HAP-1 (cell line): ENCODE data around the gene TMEM131.

Experiments used
- DNase-seq, 2 experiments: peaks; one replicate each; pipeline ENCODE4 v3.0.0-alpha.2; 2016 to 2020; ENCODE audit warnings: low spot score in 2 of 2
- H3K27me3 ChIP-seq: fragments of 250-450 bp; sonication (Bioruptor Pico); 2 replicates; pipeline ENCODE4 v1.5.1; 2020; ENCODE audit warnings: low read depth, mild to moderate bottlenecking, moderate library complexity
- H3K36me3 ChIP-seq: fragments of 250-450 bp; sonication (Bioruptor Pico); replicated peaks from 2 replicates; pipeline ENCODE4 v1.5.1; 2020; ENCODE audit warnings: mild to moderate bottlenecking
- H3K4me1 ChIP-seq: fragments of 250-450 bp; sonication (Bioruptor Pico); 2 replicates; pipeline ENCODE4 v1.5.1; 2020; ENCODE audit warnings: mild to moderate bottlenecking
- H3K4me3 ChIP-seq: fragments of 250-450 bp; sonication (Bioruptor Pico); 2 replicates; pipeline ENCODE4 v1.5.1; 2020; ENCODE audit warnings: mild to moderate bottlenecking, moderate library complexity
- H3K9me3 ChIP-seq: fragments of 250-450 bp; sonication (Bioruptor Pico); 2 replicates; pipeline ENCODE4 v1.5.1; 2020; ENCODE audit warnings: mild to moderate bottlenecking, moderate library complexity
- in situ Hi-C: fragments of 300-500 bp; cut with MboI; formaldehyde crosslinking; loops from 3 replicates; pipeline ENCODE4 v1.14.3; 2020; ENCODE audit warnings: low sequenced_read_pairs, inconsistent platforms, mixed read lengths

TMEM131 gene

DNA sequence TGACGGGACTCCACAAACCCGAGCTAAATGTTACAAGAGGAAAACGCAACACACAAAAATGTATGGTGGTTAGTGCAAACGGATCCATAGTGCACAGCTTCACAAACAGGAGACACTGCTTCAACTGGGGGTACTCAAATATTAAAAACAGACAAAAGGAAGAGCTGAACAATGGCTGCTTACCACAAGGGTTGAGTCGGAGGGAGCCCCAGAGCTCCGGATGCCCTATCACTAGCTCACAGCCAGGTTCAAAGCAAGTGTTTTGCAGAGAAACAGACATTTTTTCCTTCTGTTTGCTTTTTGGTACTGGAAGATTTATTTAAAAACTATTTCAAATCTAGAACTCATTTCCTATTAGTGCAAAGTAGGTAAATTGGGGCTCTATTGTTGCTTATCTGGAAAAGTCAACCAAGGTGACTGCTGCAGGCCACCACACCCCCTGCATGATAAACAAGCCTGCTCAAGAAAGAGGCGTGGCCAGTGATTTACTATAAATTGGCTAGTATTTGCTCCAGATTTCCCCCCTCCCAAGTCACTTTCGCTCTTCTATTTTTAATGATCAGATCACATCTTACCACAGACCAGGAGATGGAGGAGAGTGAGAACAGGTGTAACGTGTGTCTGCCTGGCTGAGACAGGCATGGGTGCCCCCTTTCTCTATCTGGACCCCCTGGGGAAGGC lies 235.9 kb downstream of the TMEM131 start:
- peaks cover 43% of the 10 kb centered on the region for H3K36me3 ChIP-seq
- no peak for DNase-seq

DNA sequence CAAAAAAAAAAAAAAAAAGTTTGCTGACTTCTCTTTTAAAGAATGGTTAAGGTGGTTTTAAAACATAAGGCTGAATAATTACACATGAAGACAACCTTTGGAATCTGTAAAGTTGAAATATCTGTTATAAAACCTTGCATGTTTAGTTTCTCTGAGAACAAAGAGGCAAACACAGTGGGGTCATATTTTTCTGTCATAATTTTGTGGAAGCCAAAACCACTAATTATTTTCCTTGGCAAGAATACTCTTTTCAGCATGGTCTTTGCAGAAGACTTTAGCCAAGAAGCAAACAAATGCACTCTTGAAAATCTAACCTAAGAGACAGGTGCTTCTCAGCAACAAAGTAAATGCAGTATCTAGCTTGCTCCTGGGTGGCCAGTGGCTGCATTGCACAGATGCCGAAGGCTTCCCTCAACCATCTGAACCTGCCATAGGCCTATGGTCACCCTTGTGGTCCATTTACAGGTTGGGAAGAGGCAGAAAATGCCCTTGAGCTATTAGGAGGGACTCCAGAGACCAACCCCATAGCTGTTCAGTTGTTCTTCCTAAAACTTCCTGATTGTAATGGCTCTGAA lies 237.5 kb downstream of the TMEM131 start:
- H3K36me3 ChIP-seq: peaks cover 39% of the 10 kb centered on the region

More for the DNA sequence above, 235.9 kb downstream of the TMEM131 start:
- in situ Hi-C loops: no loop called here
- H3K9me3 ChIP-seq: no peaks in the 10 kb centered on the region
- H3K27me3 ChIP-seq: no peaks in the 10 kb centered on the region
- H3K4me3 ChIP-seq: no peak overlapping the region
- H3K4me1 ChIP-seq: no peaks in the 10 kb centered on the region

DNA sequence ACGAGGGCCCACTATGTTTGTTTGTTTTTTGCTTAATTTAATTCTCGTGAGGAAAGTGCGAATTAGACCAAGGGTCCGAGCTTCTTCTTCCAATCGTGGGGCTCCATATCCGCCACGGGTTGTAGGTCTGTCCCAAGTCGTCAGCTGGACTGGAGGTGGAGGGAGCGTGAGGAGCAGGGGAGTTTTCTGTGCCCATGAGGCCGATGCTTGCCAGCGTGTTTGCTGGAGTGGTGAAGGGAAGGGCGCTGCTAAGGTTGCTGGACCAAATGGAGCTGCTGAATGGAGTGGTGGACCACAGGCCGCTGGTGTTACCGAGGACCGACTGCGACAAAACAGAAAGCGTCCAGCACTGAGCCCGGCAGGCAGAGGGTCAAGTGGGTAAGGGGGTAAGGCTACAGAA lies 238.7 kb downstream of the TMEM131 start:
- DNase-seq: no peak
- in situ Hi-C loops: no loop called here
- no peaks in the 10 kb centered on the region for H3K9me3 ChIP-seq
- no peaks in the 10 kb centered on the region for H3K27me3 ChIP-seq
- no peaks in the 10 kb centered on the region for H3K4me1 ChIP-seq
- no peak overlapping the region for H3K4me3 ChIP-seq
- peaks cover 37% of the 10 kb centered on the region for H3K36me3 ChIP-seq

More for the DNA sequence above, 237.5 kb downstream of the TMEM131 start:
- DNase-seq: no peak
- in situ Hi-C loops: no loop called here
- H3K4me3 ChIP-seq: no peak overlapping the region
- no peaks in the 10 kb centered on the region for H3K9me3 ChIP-seq
- no peaks in the 10 kb centered on the region for H3K27me3 ChIP-seq
- H3K4me1 ChIP-seq: no peaks in the 10 kb centered on the region

DNA sequence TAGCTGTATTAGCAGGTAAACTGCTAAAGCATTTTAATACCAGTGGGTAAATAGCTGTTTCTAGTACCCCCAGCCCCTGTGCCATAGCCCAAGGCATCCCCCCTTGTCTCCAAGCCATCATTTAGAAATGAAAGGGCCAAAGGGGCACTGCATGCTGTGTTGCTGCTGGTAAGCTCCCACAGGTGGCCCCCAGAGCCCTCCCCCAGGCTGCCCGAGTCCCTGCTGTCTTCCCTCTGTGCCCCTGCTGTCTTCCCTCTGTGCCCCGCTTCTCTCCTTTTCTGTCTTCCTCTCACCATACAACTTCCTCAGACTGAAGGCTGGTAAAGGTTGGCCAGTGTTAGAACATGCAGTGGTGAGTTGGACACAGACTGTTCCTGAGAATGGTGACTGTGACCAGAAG lies 240.3 kb downstream of the TMEM131 start:
- Histone ChIP-seq H3K36me3 (peaks cover 29% of the 10 kb centered on the region), H3K4me1 (no peaks in the 10 kb centered on the region), H3K9me3 (no peaks in the 10 kb centered on the region), H3K27me3 (no peaks in the 10 kb centered on the region), H3K4me3 (no peak overlapping the region)
- DNase-seq: no peak
- in situ Hi-C loops: no loop called here

DNA sequence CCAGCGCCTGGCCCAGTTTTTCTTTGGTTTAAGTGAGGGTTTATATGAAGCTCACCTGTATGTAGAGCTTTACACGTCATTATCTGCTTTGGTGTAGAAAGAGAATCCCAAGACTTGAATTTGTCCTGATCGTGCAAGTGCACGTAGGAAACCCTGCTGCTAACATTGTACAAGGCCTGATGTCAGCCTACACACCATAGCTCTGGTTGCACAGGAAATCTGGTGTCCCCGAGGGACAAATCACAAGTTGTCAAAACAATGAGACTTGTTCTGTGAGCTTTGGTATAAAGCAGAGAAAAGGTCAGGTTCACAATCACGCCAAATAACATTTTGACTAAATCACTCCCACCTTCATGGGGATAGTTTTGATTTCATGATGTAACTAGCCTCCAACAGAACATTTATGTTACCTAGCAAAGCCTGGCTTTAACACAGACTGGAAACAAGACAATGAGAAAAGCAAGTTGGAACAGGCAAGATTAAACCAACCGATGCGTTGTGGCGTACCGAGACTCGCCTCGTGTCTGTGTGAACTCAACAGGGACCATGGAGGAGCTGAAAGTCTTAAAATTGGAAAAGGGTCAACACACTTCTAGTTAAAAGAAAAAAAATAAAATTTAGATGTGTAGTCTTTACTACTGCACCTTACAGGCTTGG lies 240.9 kb downstream of the TMEM131 start:
- Histone ChIP-seq H3K4me3 (no peak overlapping the region), H3K9me3 (no peaks in the 10 kb centered on the region), H3K4me1 (no peaks in the 10 kb centered on the region), H3K36me3 (peaks cover 24% of the 10 kb centered on the region), H3K27me3 (no peaks in the 10 kb centered on the region)
- no peak for DNase-seq
- in situ Hi-C loops: no loop called here

DNA sequence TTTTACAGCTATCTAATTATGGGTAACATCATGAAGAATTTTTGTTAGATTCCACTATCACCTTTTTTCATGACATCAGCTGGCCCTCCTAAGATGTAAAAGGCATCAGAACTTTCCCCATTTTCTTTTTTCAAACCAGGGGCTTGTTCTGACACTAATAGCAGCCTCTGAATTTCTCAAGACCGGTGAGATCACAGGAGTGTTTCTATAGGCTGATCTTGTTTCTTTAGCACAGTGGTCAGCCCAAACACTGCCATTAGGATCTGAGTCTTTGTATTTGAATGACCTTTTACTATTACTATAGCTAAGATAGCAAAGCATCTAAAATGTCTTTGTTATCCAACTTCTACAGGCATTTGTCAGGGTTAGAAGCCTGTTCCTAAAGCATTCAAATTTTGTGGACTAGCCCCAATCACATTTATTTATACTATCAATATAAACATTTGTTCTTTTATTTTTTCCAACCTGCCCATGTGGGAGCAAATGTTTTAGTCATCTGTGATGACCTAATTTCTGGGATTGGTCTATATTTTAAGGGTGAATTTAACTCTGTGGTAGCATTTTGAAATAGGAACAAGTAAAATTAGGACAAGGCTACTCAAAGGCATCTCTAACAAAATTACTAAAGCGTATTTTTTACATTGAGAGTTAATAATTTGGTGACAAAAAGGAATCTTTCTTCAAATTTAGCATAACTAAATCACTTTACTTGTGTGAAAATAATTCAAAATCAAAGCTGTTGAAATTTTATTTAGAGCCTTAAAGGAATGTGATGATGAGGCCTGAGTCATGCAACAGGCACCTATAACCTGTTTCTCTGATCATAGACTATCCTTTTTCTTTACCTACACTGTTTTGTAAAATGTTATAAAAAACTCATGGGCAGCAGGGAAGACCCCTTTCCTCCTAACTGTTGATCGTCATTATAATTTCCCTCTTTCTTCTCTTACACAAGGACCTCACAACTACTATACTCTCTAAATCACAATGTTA lies 243.1 kb downstream of the TMEM131 start:
- Histone ChIP-seq H3K4me1 (no peaks in the 10 kb centered on the region), H3K9me3 (no peaks in the 10 kb centered on the region), H3K4me3 (no peak overlapping the region), H3K27me3 (no peaks in the 10 kb centered on the region), H3K36me3 (peaks cover 12% of the 10 kb centered on the region)
- DNase-seq: no peak
- in situ Hi-C loops: no loop called here

DNA sequence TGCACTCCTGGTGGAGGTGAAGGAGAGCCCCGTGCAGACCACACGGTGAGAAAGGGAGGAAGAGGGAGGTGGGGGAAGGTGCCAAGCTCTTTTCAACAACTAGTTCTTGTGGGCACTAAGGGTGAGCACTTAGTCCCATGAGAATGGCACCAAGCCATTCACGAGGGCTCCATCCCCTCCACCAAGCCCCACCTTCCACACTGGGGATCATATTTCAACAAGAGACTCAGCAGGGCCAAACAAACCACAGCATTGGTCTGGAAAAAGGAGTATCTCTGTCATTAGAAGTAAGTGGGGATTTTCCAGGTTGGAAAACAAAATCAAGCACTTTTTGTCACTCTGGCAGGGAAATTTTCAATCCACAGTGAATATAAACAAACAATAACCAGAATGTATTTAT lies 244.0 kb downstream of the TMEM131 start:
- peaks cover 11% of the 10 kb centered on the region for H3K36me3 ChIP-seq
- DNase-seq: no peak
- no peak overlapping the region for H3K4me3 ChIP-seq
- no peaks in the 10 kb centered on the region for H3K27me3 ChIP-seq
- H3K4me1 ChIP-seq: no peaks in the 10 kb centered on the region
- no peaks in the 10 kb centered on the region for H3K9me3 ChIP-seq
- in situ Hi-C loops: no loop called here

DNA sequence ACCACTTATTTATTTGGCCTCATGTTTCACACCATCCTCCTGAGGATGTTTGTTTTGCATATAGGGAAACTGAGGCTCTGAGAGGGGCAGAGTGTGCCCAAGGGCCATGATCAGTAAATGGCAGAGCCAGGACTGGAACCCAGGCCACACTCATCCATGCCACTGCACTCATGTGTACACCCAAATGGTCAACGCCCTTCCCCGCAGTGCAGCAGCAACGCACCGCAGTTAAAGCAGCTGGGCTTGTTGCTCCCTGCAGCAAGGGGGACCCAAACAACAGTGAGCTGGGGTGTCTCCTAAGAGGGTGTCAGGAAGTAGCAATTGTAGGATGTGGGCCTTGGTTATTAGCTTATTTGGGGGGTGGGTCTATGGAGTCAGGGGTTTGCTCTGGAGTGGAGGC lies 245.7 kb downstream of the TMEM131 start:
- Histone ChIP-seq H3K27me3 (no peaks in the 10 kb centered on the region), H3K36me3 (no peaks in the 10 kb centered on the region; the same call in none of the 2 replicates), H3K9me3 (no peaks in the 10 kb centered on the region), H3K4me1 (no peaks in the 10 kb centered on the region), H3K4me3 (no peak overlapping the region)
- no peak for DNase-seq
- in situ Hi-C loops: no loop called here

DNA sequence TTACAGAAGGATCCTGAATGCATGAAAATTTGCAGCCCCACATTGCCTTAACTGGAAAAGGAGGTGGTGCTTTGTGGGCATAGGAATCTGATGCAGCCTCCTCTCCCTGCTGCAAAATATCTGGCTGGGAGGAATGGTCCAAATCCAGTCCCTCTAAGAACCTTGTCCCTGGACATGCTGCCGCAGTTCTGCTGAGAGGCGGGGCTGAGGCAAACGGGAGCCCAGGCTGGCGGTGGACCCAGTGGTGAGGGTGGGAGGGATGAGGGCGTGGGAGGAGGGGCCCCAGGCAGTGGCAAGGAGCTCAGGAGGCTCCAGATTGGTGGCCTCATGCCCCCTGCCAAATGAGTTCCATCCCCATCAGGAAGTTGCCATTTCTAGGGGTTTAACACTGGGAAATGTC lies 246.2 kb downstream of the TMEM131 start:
- DNase-seq: no peak
- in situ Hi-C loops: no loop called here
- Histone ChIP-seq H3K4me3 (no peak overlapping the region), H3K9me3 (no peaks in the 10 kb centered on the region), H3K27me3 (no peaks in the 10 kb centered on the region), H3K36me3 (no peaks in the 10 kb centered on the region; the same call in 1 of the 2 replicates), H3K4me1 (no peaks in the 10 kb centered on the region)

DNA sequence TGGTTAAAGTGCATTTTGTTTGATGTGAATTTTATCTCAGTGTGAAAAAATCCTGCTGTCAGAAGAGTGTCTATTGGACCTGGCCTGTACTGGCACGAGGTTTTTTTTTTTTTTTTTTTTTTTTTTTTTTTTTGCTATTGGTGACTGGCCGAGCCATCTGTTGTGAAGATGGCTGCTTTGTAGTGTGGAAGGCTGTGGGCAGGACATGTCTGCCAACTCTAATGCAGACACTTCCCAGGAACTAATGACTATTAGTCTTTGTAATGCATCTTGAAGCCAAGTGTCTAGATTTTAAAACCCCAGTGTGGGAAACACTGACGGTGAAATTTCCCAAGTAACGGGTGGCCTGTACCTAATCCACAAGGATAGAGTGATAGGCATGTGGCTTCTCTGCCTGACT lies 248.0 kb downstream of the TMEM131 start:
- Histone ChIP-seq H3K4me3 (no peak overlapping the region), H3K27me3 (no peaks in the 10 kb centered on the region), H3K36me3 (no peaks in the 10 kb centered on the region; the same call in 1 of the 2 replicates), H3K4me1 (no peaks in the 10 kb centered on the region), H3K9me3 (no peaks in the 10 kb centered on the region)
- DNase-seq: no peak
- in situ Hi-C loops: no loop called here

DNA sequence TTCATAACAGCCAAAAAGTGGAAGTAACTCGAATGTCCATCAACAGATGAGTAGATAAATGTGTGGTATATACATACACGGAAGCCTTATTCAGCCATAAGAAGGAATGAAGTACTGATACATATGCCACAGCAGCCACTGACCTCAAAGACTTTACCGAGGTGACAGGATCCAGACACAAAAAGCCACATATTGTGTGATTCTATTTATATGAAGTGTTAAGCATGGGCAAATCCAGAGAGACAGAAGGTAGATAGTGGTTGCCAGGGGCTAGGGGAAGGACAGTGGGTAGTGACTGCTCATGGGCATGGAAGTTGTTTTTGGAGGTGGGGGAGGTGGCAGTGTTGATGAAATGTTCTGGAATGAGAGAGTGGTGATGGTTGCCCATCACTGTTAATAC lies 248.5 kb downstream of the TMEM131 start:
- Histone ChIP-seq H3K27me3 (no peaks in the 10 kb centered on the region), H3K4me1 (no peaks in the 10 kb centered on the region), H3K36me3 (no peaks in the 10 kb centered on the region; the same call in 1 of the 2 replicates), H3K4me3 (no peak overlapping the region), H3K9me3 (no peaks in the 10 kb centered on the region)
- no peak for DNase-seq
- in situ Hi-C loops: no loop called here

DNA sequence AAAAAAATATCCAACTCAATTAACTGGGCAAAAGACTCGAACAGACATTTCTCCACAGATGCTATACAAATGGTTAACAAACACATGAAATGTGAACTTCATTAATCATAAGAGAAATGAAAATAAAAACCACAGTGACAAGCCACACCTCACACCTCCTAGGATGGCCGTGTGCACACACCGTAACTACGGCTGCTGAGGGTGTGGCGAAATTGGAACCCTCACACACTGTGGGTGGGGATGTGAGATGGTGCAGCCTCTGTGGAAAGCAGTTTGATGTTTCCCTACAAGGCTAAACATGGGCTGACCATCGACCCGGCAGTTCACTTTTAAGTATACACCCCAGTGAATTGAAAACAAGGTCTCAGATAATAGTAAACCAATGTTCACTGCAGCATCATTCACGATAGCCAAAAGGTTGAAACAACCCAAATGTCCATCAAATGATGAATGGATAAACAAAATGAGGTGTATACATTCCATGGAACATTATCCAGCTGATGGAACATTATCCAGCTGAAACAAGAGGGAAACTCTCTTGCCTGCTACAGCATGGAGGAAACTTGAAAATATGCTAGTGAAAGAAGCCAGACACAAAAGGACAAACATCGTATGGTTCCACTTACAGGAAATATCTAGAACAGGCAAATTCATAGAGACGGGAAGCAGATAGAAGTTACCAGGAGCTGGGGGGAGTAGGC lies 250.1 kb downstream of the TMEM131 start:
- Histone ChIP-seq H3K9me3 (no peaks in the 10 kb centered on the region), H3K36me3 (no peaks in the 10 kb centered on the region), H3K27me3 (no peaks in the 10 kb centered on the region), H3K4me3 (no peak overlapping the region), H3K4me1 (no peaks in the 10 kb centered on the region)
- DNase-seq: no peak
- in situ Hi-C loops: no loop called here

DNA sequence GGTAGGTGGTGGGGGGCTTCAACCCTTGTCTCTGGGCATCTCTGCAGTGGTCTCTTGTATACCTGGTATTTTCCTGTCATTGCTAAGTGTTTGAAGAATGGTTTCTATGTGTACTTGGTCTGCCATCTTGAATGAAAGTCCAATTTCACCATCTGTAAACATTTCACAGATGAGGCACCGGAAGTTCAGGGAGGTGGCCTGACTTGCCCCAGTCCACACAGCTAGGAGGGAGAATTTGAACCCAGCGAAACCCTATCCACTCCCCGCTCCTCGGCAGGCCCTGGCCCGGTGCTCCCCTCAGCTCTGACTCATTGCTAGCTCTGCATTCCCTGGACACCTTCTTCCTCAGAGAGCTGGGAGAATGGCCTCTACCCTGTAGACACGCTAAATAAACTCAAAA lies 251.8 kb downstream of the TMEM131 start:
- no peaks in the 10 kb centered on the region for H3K4me1 ChIP-seq
- H3K36me3 ChIP-seq: no peaks in the 10 kb centered on the region
- H3K27me3 ChIP-seq: no peaks in the 10 kb centered on the region
- no peak overlapping the region for H3K4me3 ChIP-seq
- no peaks in the 10 kb centered on the region for H3K9me3 ChIP-seq
- DNase-seq: no peak
- in situ Hi-C loops: no loop called here
